KMS-11 (cell line): ENCODE measurements around the gene PIAS4.

Experiments used
- H2AFZ ChIP-seq: fragments of 200-600 bp; sonication (generic); 2 replicates; pipeline ENCODE4 v1.6.1; 2016; ENCODE audit warnings: antibody characterized with exemption, mixed run types, low read depth
- H3K27ac ChIP-seq: fragments of 200-600 bp; sonication (generic); 2 replicates; pipeline ENCODE4 v1.6.1; 2016; ENCODE audit warnings: mild to moderate bottlenecking, mixed run types
- H3K27me3 ChIP-seq: fragments of 200-600 bp; sonication (generic); 2 replicates; pipeline ENCODE4 v1.6.1; 2017; ENCODE audit warnings: mild to moderate bottlenecking, low read depth, mixed run types, moderate library complexity; ENCODE audit not compliant: insufficient read depth
- H3K36me3 ChIP-seq: fragments of 200-600 bp; sonication (generic); 2 replicates; pipeline ENCODE4 v1.6.1; 2017; ENCODE audit warnings: mild to moderate bottlenecking, mixed run types; ENCODE audit not compliant: insufficient read depth
- H3K4me1 ChIP-seq: fragments of 200-600 bp; sonication (generic); 2 replicates; pipeline ENCODE4 v1.6.1; 2016; ENCODE audit warnings: mild to moderate bottlenecking, low read depth, mixed run types; ENCODE audit not compliant: poor library complexity, severe bottlenecking
- H3K4me2 ChIP-seq: fragments of 200-600 bp; sonication (generic); 2 replicates; pipeline ENCODE4 v1.7.0; 2016; ENCODE audit warnings: mild to moderate bottlenecking, mixed run types
- H3K4me3 ChIP-seq: fragments of 200-600 bp; sonication (generic); IDR thresholded peaks from 2 replicates; pipeline ENCODE4 v1.6.1; 2017; ENCODE audit warnings: low read depth, low read length, mixed read lengths; ENCODE audit not compliant: insufficient read depth
- H3K79me2 ChIP-seq: fragments of 200-600 bp; sonication (generic); 2 replicates; pipeline ENCODE4 v1.6.1; 2016; ENCODE audit warnings: low read depth, mixed run types; ENCODE audit not compliant: insufficient read depth
- H3K9ac ChIP-seq: fragments of 200-600 bp; sonication (generic); 2 replicates; pipeline ENCODE4 v1.6.1; 2016; ENCODE audit warnings: mild to moderate bottlenecking, mixed run types
- H4K20me1 ChIP-seq: fragments of 200-600 bp; sonication (generic); 2 replicates; pipeline ENCODE4 v1.6.1; 2016; ENCODE audit warnings: mild to moderate bottlenecking, mixed run types; ENCODE audit not compliant: insufficient read depth
- CTCF ChIP-seq: fragments of 200-600 bp; sonication (generic); conservative IDR thresholded peaks from 2 replicates; pipeline ENCODE4 v1.6.1; 2017; ENCODE audit warnings: low read depth, mild to moderate bottlenecking, antibody characterized with exemption, low read length, moderate library complexity, mixed read lengths

Gene PIAS4

GRCh38 chr19:4027146-4027545, 19.6 kb downstream of the PIAS4 start:
- no peak overlapping the region for H3K4me2 ChIP-seq
- TF ChIP-seq CTCF, result no peak
- H3K4me1 ChIP-seq, result no peaks in the 10 kb centered on the region
- no peaks in the 10 kb centered on the region for H4K20me1 ChIP-seq
- no peaks in the 10 kb centered on the region for H3K79me2 ChIP-seq
- no peak overlapping the region for H3K27ac ChIP-seq
- H3K27me3 ChIP-seq, result no peaks in the 10 kb centered on the region
- H3K36me3 ChIP-seq, result no peaks in the 10 kb centered on the region; the same call in 1 of the 2 replicates
- H2AFZ ChIP-seq, result no peak overlapping the region
- no peak overlapping the region for H3K4me3 ChIP-seq
- H3K9ac ChIP-seq, result no peak overlapping the region

- Histone ChIP-seq H3K79me2 (no peaks in the 10 kb centered on the region), H3K9ac (no peak overlapping the region), H3K27ac (no peak overlapping the region), H2AFZ (no peak overlapping the region), H4K20me1 (no peaks in the 10 kb centered on the region), H3K36me3 (no peaks in the 10 kb centered on the region; the same call in 1 of the 2 replicates), H3K27me3 (no peaks in the 10 kb centered on the region), H3K4me2 (no peak overlapping the region), H3K4me3 (no peak overlapping the region), H3K4me1 (no peaks in the 10 kb centered on the region)
- TF ChIP-seq CTCF, result no peak
Measured at GRCh38 chr19:4028334-4029246, 21.1 kb downstream of the PIAS4 start.

GRCh38 chr19:4029247-4029614, 21.7 kb downstream of the PIAS4 start:
- Histone ChIP-seq H3K4me1 (no peaks in the 10 kb centered on the region), H3K4me3 (no peak overlapping the region), H3K27me3 (no peaks in the 10 kb centered on the region), H3K36me3 (no peaks in the 10 kb centered on the region), H3K4me2 (no peak overlapping the region), H2AFZ (no peak overlapping the region), H3K27ac (no peak overlapping the region), H3K9ac (no peak overlapping the region), H4K20me1 (no peaks in the 10 kb centered on the region), H3K79me2 (no peaks in the 10 kb centered on the region)
- no peak for TF ChIP-seq CTCF

- no peak for TF ChIP-seq CTCF
- no peak overlapping the region for H3K4me2 ChIP-seq
- no peaks in the 10 kb centered on the region for H3K79me2 ChIP-seq
- H3K4me3 ChIP-seq, result no peak overlapping the region
- no peaks in the 10 kb centered on the region for H4K20me1 ChIP-seq
- no peaks in the 10 kb centered on the region for H3K36me3 ChIP-seq
- no peak overlapping the region for H3K9ac ChIP-seq
- H2AFZ ChIP-seq, result no peak overlapping the region
- no peaks in the 10 kb centered on the region for H3K4me1 ChIP-seq
- no peaks in the 10 kb centered on the region for H3K27me3 ChIP-seq
- H3K27ac ChIP-seq, result no peak overlapping the region
Measured at GRCh38 chr19:4030552-4030951, 23.0 kb downstream of the PIAS4 start.
